Esophagus squamous epithelium (tissue), 4 donors: Measurements from ENCODE around the gene STATH.
"Not testable (repeated sequence)": the region's sequence is repeated elsewhere in the genome, so short reads cannot be mapped to it uniquely, and the experiment has no call there.

Experiments used
- POLR2A ChIP-seq, 4 donors: fragments of 450-650 bp; IDR thresholded peaks; one replicate each; pipeline ENCODE4 v1.6.1; 2017; ENCODE audit warnings: antibody characterized with exemption in 4 of 4, mild to moderate bottlenecking in 4 of 4, moderate library complexity in 3 of 4
- TF ChIP-seq, protein P1 (sequence below), 6 experiments: fragments of 450-650 bp in 4 of 6; fragments of 200-600 bp in 2 of 6; sonication (generic) in 2 of 6; IDR thresholded peaks; one replicate each; pipeline ENCODE4 v1.5.1; 2016 to 2019; ENCODE audit warnings: antibody characterized with exemption in 6 of 6, mild to moderate bottlenecking in 4 of 6, moderate library complexity in 4 of 6

DNA sequence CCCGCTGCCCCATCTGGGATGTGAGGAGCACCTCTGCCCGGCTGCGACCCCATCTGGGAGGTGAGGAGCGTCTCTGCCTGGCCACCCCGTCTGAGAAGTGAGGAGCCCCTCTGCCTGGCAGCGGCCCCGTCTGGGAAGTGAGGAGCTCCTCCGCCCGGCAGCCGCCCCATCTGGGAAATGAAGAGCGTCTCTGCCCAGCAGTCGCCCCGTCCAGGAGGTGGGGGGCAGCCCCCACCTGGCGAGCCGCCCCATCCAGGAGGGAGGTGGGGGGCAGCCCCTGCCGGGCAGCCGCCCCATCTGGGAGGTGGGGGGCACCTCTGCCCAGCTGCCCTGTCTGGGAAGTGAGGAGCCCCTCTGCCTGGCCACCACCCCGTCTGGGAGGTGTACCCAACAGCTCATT is 41.8 kb downstream of the STATH start:
- not testable (repeated sequence) for TF ChIP-seq POLR2A (IDR thresholded peaks at IDR 0.05)
- TF ChIP-seq, protein P1, sequence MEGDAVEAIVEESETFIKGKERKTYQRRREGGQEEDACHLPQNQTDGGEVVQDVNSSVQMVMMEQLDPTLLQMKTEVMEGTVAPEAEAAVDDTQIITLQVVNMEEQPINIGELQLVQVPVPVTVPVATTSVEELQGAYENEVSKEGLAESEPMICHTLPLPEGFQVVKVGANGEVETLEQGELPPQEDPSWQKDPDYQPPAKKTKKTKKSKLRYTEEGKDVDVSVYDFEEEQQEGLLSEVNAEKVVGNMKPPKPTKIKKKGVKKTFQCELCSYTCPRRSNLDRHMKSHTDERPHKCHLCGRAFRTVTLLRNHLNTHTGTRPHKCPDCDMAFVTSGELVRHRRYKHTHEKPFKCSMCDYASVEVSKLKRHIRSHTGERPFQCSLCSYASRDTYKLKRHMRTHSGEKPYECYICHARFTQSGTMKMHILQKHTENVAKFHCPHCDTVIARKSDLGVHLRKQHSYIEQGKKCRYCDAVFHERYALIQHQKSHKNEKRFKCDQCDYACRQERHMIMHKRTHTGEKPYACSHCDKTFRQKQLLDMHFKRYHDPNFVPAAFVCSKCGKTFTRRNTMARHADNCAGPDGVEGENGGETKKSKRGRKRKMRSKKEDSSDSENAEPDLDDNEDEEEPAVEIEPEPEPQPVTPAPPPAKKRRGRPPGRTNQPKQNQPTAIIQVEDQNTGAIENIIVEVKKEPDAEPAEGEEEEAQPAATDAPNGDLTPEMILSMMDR (IDR thresholded peaks at IDR 0.05): not testable (repeated sequence)
